Liver (tissue), 9 donors: ENCODE data around the gene PAMR1. TPM values are rescaled to one million over a fixed set of nuclear protein-coding genes. Genes with fewer than 3 reads are reported as not detected.

Experiments
- DNase-seq: peaks from one replicate; pipeline ENCODE4 v3.0.0-alpha.2; 2017; ENCODE audit warnings: low spot score
- H3K27ac ChIP-seq, 2 donors: one replicate each; pipeline ENCODE4 v1.7.0; 2013; ENCODE audit warnings: inconsistent platforms in 2 of 2, low read length in 2 of 2, control low read depth in 1 of 2, low read depth in 1 of 2, mild to moderate bottlenecking in 1 of 2
- H3K27me3 ChIP-seq, 4 donors: one replicate each; pipeline versions ENCODE4 v1.6.1 to v1.7.0; 2013; ENCODE audit warnings: low read length in 3 of 4, inconsistent platforms in 1 of 4, mild to moderate bottlenecking in 1 of 4, moderate library complexity in 1 of 4; ENCODE audit not compliant: control insufficient read depth in 4 of 4, insufficient read depth in 4 of 4
- H3K36me3 ChIP-seq, 4 donors: one replicate each; pipeline versions ENCODE4 v1.6.1 to v1.7.0; 2013; ENCODE audit warnings: low read length in 3 of 4, mild to moderate bottlenecking in 3 of 4, low read depth in 1 of 4, moderate library complexity in 1 of 4; ENCODE audit not compliant: control insufficient read depth in 4 of 4, insufficient read depth in 3 of 4
- H3K4me1 ChIP-seq, 4 donors: one replicate each; pipeline versions ENCODE4 v1.6.1 to v1.7.0; 2013; ENCODE audit warnings: low read length in 3 of 4, mild to moderate bottlenecking in 3 of 4, moderate library complexity in 1 of 4; ENCODE audit not compliant: control insufficient read depth in 4 of 4, insufficient read depth in 4 of 4
- H3K4me3 ChIP-seq, 3 donors: one replicate each; pipeline versions ENCODE4 v1.6.1 to v1.7.0; 2013; ENCODE audit warnings: low read length in 3 of 3, control low read depth in 1 of 3, low read depth in 1 of 3, mild to moderate bottlenecking in 1 of 3
- H3K9ac ChIP-seq, 2 donors: one replicate each; pipeline ENCODE4 v1.7.0; 2013; ENCODE audit warnings: low read length in 2 of 2, mild to moderate bottlenecking in 2 of 2, moderate library complexity in 2 of 2, control low read depth in 1 of 2, low read depth in 1 of 2
- H3K9me3 ChIP-seq, 4 donors: one replicate each; pipeline versions ENCODE4 v1.6.1 to v1.7.0; 2013; ENCODE audit warnings: low read length in 3 of 4; ENCODE audit not compliant: control insufficient read depth in 4 of 4
- ATF3 ChIP-seq: IDR thresholded peaks from 2 replicates; pipeline ENCODE4 v1.6.1; 2016; ENCODE audit warnings: antibody characterized with exemption
- CTCF ChIP-seq: fragments of 150-350 bp; IDR thresholded peaks from 2 replicates; pipeline ENCODE4 v1.5.1; 2017; ENCODE audit warnings: improper control_type of control experiment, low read depth, low read length; ENCODE audit not compliant: missing input control
- FOXA1 ChIP-seq: IDR thresholded peaks from 2 replicates; pipeline ENCODE4 v1.6.1; 2016; ENCODE audit warnings: antibody characterized with exemption
- FOXA2 ChIP-seq: IDR thresholded peaks from 2 replicates; pipeline ENCODE4 v1.6.1; 2016; ENCODE audit warnings: antibody characterized with exemption
- GABPA ChIP-seq, 2 donors: IDR thresholded peaks in 1 of 2; conservative IDR thresholded peaks in 1 of 2; 2 replicates each; pipeline ENCODE4 v1.6.1; 2016; ENCODE audit warnings: antibody characterized with exemption in 2 of 2, mild to moderate bottlenecking in 1 of 2, moderate library complexity in 1 of 2
- HNF4A ChIP-seq, 2 donors: conservative IDR thresholded peaks; 2 replicates each; pipeline ENCODE4 v1.6.1; 2016; ENCODE audit warnings: antibody characterized with exemption in 2 of 2, mild to moderate bottlenecking in 2 of 2
- HNF4G ChIP-seq: IDR thresholded peaks from 2 replicates; pipeline ENCODE4 v1.6.1; 2016; ENCODE audit warnings: antibody characterized with exemption
- JUND ChIP-seq, 2 donors: IDR thresholded peaks; 2 replicates each; pipeline ENCODE4 v1.6.1; 2016; ENCODE audit warnings: antibody characterized with exemption in 2 of 2
- MAX ChIP-seq: IDR thresholded peaks from 2 replicates; pipeline ENCODE4 v1.6.1; 2016; ENCODE audit warnings: antibody characterized with exemption
- NR2F2 ChIP-seq: IDR thresholded peaks from 2 replicates; pipeline ENCODE4 v1.6.1; 2016; ENCODE audit warnings: antibody characterized with exemption
- RAD21 ChIP-seq, 2 donors: IDR thresholded peaks; 2 replicates each; pipeline ENCODE4 v1.6.1; 2016; ENCODE audit warnings: antibody characterized with exemption in 2 of 2, mild to moderate bottlenecking in 2 of 2
- REST ChIP-seq: IDR thresholded peaks from 2 replicates; pipeline ENCODE4 v1.6.1; 2016; ENCODE audit warnings: antibody characterized with exemption, mild to moderate bottlenecking
- RXRA ChIP-seq, 2 donors: IDR thresholded peaks; 2 replicates each; pipeline ENCODE4 v1.6.1; 2017 to 2018; ENCODE audit warnings: antibody characterized with exemption in 2 of 2, mild to moderate bottlenecking in 1 of 2
- SP1 ChIP-seq: IDR thresholded peaks from 2 replicates; pipeline ENCODE4 v1.6.1; 2018; ENCODE audit warnings: antibody characterized with exemption, mild to moderate bottlenecking
- TAF1 ChIP-seq: conservative IDR thresholded peaks from 2 replicates; pipeline ENCODE4 v1.6.1; 2016; ENCODE audit warnings: antibody characterized with exemption, mild to moderate bottlenecking
- YY1 ChIP-seq: IDR thresholded peaks from 2 replicates; pipeline ENCODE4 v1.6.1; 2016; ENCODE audit warnings: antibody characterized with exemption, mild to moderate bottlenecking
- ZBTB33 ChIP-seq: IDR thresholded peaks from 2 replicates; pipeline ENCODE4 v1.6.1; 2016; ENCODE audit warnings: antibody characterized with exemption
- WGBS: extraction: QIAGEN DNeasy Blood & Tissue Kit; methylation state at CpG from one replicate; pipeline ENCODE4 v1.1.7; 2013; 5-methylcytosine and 5-hydroxymethylcytosine counted together
- polyA plus RNA-seq, 2 donors: library from polyadenylated mRNA; stranded (reverse) in 1 of 2; unstranded in 1 of 2; fragments of 200-250 nt in 1 of 2; fragments of >200 nt in 1 of 2; fragmentation: Nextera tagmentation in 1 of 2; extraction: Ambion mirVana in 1 of 2; gene quantifications; one replicate each; pipeline versions ENCODE4 v1.2.1 to v1.2.3, GENCODE V29; 2013 to 2015
- total RNA-seq, 2 donors: library from RNA; depleted of rRNA; stranded (reverse); fragments of >200 nt; gene quantifications; one replicate each; pipeline ENCODE4 v1.2.3, GENCODE V29; 2014
- donor health status: healthy.
- donor health status: healthy.
- donor health status: healthy.
- donor health status: healthy.
- donor health status: healthy.

PAMR1 gene
- total and polyA plus RNA-seq, 4 donors = 2.0 to 5.0 (median 2.8) TPM

GRCh38 chr11:35501776-35502175 lies 23.6 kb downstream of the PAMR1 start:
- no peak overlapping the region for H3K27ac ChIP-seq
- H3K9ac ChIP-seq = no peak overlapping the region
- TF ChIP-seq RAD21 (IDR thresholded peaks at IDR 0.05) (no peak), FOXA2 (no peak), RXRA (IDR thresholded peaks at IDR 0.05) (no peak), MAX (no peak), CTCF (no peak), TAF1 (no peak), NR2F2 (no peak), REST (no peak), SP1 (no peak), YY1 (no peak), HNF4A (conservative IDR thresholded peaks at IDR 0.05) (no peak), HNF4G (no peak)
- H3K4me3 ChIP-seq = no peak overlapping the region
- DNase-seq = no peak
- no peaks in the 10 kb centered on the region for H3K4me1 ChIP-seq
- peaks cover 0 to 8% (median 0%) of the 10 kb centered on the region in 4 donors for H3K9me3 ChIP-seq
- WGBS = 83% methylated on average over 4 of the region's 4 CpGs
- no peaks in the 10 kb centered on the region for H3K36me3 ChIP-seq
- no peaks in the 10 kb centered on the region for H3K27me3 ChIP-seq

GRCh38 chr11:35500744-35501143 lies 24.7 kb downstream of the PAMR1 start:
- H3K4me3 ChIP-seq = no peak overlapping the region
- no peak overlapping the region for H3K9ac ChIP-seq
- DNase-seq = no peak
- peaks cover 0 to 4% (median 0%) of the 10 kb centered on the region in 4 donors for H3K9me3 ChIP-seq
- no peaks in the 10 kb centered on the region for H3K36me3 ChIP-seq
- H3K27ac ChIP-seq = no peak overlapping the region
- no peaks in the 10 kb centered on the region for H3K4me1 ChIP-seq
- H3K27me3 ChIP-seq = no peaks in the 10 kb centered on the region
- TF ChIP-seq ZBTB33 = no peak
- no peak for TF ChIP-seq HNF4A (conservative IDR thresholded peaks at IDR 0.05)
- TF ChIP-seq JUND (IDR thresholded peaks at IDR 0.05) = no peak
- no peak for TF ChIP-seq NR2F2
- no peak for TF ChIP-seq YY1
- TF ChIP-seq GABPA (IDR thresholded peaks at IDR 0.05 in 1 of 2, conservative IDR thresholded peaks at IDR 0.05 in 1 of 2) = no peak
- no peak for TF ChIP-seq FOXA2
- TF ChIP-seq ATF3 = no peak
- TF ChIP-seq FOXA1 = no peak
- no peak for TF ChIP-seq HNF4G
- no peak for TF ChIP-seq SP1
- no peak for TF ChIP-seq RXRA (IDR thresholded peaks at IDR 0.05)
- no peak for TF ChIP-seq RAD21 (IDR thresholded peaks at IDR 0.05)
